ENCODE data around the gene KYNU. TPM values are rescaled to one million over a fixed set of nuclear protein-coding genes. Genes with fewer than 3 reads are reported as not detected.

KYNU gene
- total RNA-seq, 1 donor from 2014 or later, result not detected

DNA sequence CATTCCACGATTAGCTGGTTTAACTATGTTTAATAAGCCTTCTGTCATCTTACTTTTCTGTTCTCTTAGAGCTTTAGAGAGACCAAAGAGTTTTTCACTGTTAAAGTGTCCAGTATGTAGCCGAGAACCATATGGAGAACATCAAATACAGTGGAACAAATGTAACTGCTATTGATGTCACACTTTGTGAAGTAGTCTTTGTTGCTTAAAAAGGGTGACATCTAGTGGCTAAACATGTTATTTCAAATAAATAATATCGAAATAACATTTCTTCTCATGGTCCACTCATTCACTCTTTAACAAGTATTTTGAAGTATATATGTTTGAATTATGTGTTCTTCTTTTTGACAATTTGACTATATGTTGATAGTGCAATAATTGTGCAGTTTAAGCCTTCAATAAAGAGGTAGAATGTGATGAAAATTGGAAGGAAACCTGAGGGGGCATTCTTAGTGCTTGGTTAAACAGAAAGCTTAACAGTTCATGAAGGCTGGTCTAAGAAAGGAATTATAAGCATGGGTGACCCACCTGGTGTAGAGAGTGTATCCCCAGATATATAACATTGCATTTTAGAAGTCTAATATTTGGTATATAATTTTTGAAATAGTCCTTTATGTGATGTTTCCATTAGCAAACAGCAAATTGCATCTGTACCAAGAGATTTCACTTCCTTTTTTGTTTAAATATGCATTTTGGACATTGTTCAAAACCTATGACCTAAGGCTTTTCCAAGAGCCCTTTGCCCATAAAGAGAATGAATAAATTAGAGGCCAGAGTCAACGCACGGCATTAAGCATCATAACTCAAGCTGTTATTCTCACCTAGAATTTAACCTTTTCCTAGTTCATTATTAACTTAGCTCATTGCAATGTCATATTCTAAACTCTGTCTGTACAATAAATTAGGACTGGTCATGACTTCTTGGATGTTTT is 112.1 kb downstream of the KYNU start:
- Histone ChIP-seq H3K9ac (no peak overlapping the region), H3K4me2 (no peak overlapping the region), H3K27me3 (no peaks in the 10 kb centered on the region), H3K4me1 (no peaks in the 10 kb centered on the region), H3K4me3 (no peak overlapping the region), H3K27ac (no peak overlapping the region), H3K79me2 (ENCODE audit: low read depth) (no peaks in the 10 kb centered on the region), H3K36me3 (no peaks in the 10 kb centered on the region), H4K20me1 (ENCODE audit: low read depth) (no peaks in the 10 kb centered on the region), H3F3A (ENCODE audit: low read depth) (no peaks in the 10 kb centered on the region), H3K9me3 (ENCODE audit: low read depth) (no peaks in the 10 kb centered on the region), H2AFZ (replicated peaks) (peak overlapping the region; percentile 87)
- Mint-ChIP-seq H3K9me3 (no peaks in the 10 kb centered on the region), H3K27ac (no peak overlapping the region), H3K36me3 (no peaks in the 10 kb centered on the region), H3K4me3 (no peak overlapping the region), H3K4me1 (no peaks in the 10 kb centered on the region), H3K27me3 (ENCODE audit: insufficient read depth, low read depth) (no peaks in the 10 kb centered on the region)
- TF ChIP-seq EZH2phosphoT487 (IDR thresholded peaks at IDR 0.05), result no peak
- TF ChIP-seq, protein P1, sequence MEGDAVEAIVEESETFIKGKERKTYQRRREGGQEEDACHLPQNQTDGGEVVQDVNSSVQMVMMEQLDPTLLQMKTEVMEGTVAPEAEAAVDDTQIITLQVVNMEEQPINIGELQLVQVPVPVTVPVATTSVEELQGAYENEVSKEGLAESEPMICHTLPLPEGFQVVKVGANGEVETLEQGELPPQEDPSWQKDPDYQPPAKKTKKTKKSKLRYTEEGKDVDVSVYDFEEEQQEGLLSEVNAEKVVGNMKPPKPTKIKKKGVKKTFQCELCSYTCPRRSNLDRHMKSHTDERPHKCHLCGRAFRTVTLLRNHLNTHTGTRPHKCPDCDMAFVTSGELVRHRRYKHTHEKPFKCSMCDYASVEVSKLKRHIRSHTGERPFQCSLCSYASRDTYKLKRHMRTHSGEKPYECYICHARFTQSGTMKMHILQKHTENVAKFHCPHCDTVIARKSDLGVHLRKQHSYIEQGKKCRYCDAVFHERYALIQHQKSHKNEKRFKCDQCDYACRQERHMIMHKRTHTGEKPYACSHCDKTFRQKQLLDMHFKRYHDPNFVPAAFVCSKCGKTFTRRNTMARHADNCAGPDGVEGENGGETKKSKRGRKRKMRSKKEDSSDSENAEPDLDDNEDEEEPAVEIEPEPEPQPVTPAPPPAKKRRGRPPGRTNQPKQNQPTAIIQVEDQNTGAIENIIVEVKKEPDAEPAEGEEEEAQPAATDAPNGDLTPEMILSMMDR (IDR thresholded peaks at IDR 0.05), result peak; percentile 67
- peak; percentile 39 for DNase-seq (ENCODE audit: low spot score)

DNA sequence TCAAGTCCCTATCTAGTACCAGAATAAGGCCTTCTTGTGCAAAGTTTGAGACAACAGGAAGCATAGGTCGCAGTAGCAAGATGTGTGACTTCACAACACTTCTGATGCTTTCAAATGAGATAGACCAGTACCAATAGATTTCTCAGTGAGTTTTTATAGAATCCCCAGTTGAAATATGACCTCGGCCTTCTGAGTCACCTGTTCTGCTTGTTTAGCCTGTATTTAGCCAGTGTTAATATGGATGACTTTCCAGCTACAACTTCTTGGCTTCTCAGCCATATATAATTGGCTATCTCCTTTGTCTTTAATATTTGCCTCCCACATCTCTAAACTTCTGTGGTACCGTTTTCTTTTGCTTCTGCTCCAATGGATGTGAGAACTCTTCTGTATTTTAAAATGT is 113.8 kb downstream of the KYNU start:
- no peaks in the 10 kb centered on the region for H3K4me1 ChIP-seq
- H3K36me3 ChIP-seq, result no peaks in the 10 kb centered on the region
- H3K36me3 Mint-ChIP-seq, result no peaks in the 10 kb centered on the region
- H3K9ac ChIP-seq, result no peak overlapping the region
- no peak overlapping the region for H2AFZ ChIP-seq (replicated peaks)
- no peak overlapping the region for H3K4me3 ChIP-seq
- no peaks in the 10 kb centered on the region for H3K27me3 ChIP-seq
- no peaks in the 10 kb centered on the region for H4K20me1 ChIP-seq (ENCODE audit: low read depth)
- no peaks in the 10 kb centered on the region for H3K9me3 Mint-ChIP-seq
- no peak overlapping the region for H3K27ac ChIP-seq
- H3K27me3 Mint-ChIP-seq (ENCODE audit: insufficient read depth, low read depth), result no peaks in the 10 kb centered on the region
- H3F3A ChIP-seq (ENCODE audit: low read depth), result no peaks in the 10 kb centered on the region
- DNase-seq (ENCODE audit: low spot score), result no peak
- H3K27ac Mint-ChIP-seq, result no peak overlapping the region
- no peaks in the 10 kb centered on the region for H3K9me3 ChIP-seq (ENCODE audit: low read depth)
- TF ChIP-seq EZH2phosphoT487 (IDR thresholded peaks at IDR 0.05) (no peak), EZH2 (IDR thresholded peaks at IDR 0.05) (no peak)
- TF ChIP-seq, protein P1 (IDR thresholded peaks at IDR 0.05), result no peak
- H3K4me2 ChIP-seq, result no peak overlapping the region
- no peaks in the 10 kb centered on the region for H3K79me2 ChIP-seq (ENCODE audit: low read depth)
- H3K4me3 Mint-ChIP-seq, result no peak overlapping the region
- H3K4me1 Mint-ChIP-seq, result no peaks in the 10 kb centered on the region

DNA sequence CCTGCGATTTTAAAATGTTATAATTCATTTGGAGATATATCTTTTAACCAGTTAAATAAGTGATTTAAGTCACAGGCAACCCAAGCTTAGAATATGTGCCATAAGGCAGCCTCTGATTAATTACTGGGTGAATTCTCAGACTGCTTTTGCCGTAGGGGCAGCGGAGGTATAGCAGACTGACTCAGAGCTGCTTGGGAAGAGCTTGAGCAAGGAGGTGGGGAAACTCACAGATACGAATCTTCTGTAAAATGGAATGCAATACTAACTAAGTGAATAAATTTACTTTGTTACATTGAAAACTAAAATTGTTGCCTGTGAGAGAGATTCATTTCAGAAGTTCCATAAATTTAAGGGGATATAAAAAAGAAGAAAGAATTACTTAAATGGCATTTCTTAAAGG is 115.4 kb downstream of the KYNU start:
- H3K9ac ChIP-seq, result no peak overlapping the region
- no peaks in the 10 kb centered on the region for H3K9me3 ChIP-seq (ENCODE audit: low read depth)
- no peaks in the 10 kb centered on the region for H4K20me1 ChIP-seq (ENCODE audit: low read depth)
- H3K27ac Mint-ChIP-seq, result no peak overlapping the region
- TF ChIP-seq, protein P1 (IDR thresholded peaks at IDR 0.05), result no peak
- TF ChIP-seq EZH2phosphoT487 (IDR thresholded peaks at IDR 0.05) (no peak), EZH2 (IDR thresholded peaks at IDR 0.05) (no peak)
- H3K4me3 ChIP-seq, result no peak overlapping the region
- H3K4me3 Mint-ChIP-seq, result no peak overlapping the region
- no peaks in the 10 kb centered on the region for H3K4me1 ChIP-seq
- H2AFZ ChIP-seq (replicated peaks), result no peak overlapping the region
- H3K4me2 ChIP-seq, result no peak overlapping the region
- no peak for DNase-seq (ENCODE audit: low spot score)
- no peaks in the 10 kb centered on the region for H3K36me3 ChIP-seq
- no peak overlapping the region for H3K27ac ChIP-seq
- no peaks in the 10 kb centered on the region for H3K36me3 Mint-ChIP-seq
- H3F3A ChIP-seq (ENCODE audit: low read depth), result no peaks in the 10 kb centered on the region
- H3K79me2 ChIP-seq (ENCODE audit: low read depth), result no peaks in the 10 kb centered on the region
- no peaks in the 10 kb centered on the region for H3K9me3 Mint-ChIP-seq
- H3K27me3 Mint-ChIP-seq (ENCODE audit: insufficient read depth, low read depth), result no peaks in the 10 kb centered on the region
- no peaks in the 10 kb centered on the region for H3K4me1 Mint-ChIP-seq
- no peaks in the 10 kb centered on the region for H3K27me3 ChIP-seq

All from neural progenitor cell (in vitro differentiated cells).